OCI-LY7 (cell line): ENCODE results near the gene UBAP2.

Source experiments
- EZH2phosphoT487 ChIP-seq: fragments of 200-600 bp; sonication (generic); IDR thresholded peaks from 2 replicates; pipeline ENCODE4 v1.6.1; 2018; ENCODE audit warnings: low read depth, borderline replicate concordance, mild to moderate bottlenecking, mixed run types, antibody characterized with exemption, low read length, moderate library complexity, mixed read lengths
- TF ChIP-seq, protein P1 (sequence below): fragments of 200-600 bp; sonication (generic); conservative IDR thresholded peaks from 2 replicates; pipeline ENCODE4 v1.5.1; 2014; ENCODE audit warnings: mild to moderate bottlenecking, antibody characterized with exemption, low read length, moderate library complexity, mixed read lengths

- TF ChIP-seq EZH2phosphoT487, result no peak
- TF ChIP-seq, protein P1, sequence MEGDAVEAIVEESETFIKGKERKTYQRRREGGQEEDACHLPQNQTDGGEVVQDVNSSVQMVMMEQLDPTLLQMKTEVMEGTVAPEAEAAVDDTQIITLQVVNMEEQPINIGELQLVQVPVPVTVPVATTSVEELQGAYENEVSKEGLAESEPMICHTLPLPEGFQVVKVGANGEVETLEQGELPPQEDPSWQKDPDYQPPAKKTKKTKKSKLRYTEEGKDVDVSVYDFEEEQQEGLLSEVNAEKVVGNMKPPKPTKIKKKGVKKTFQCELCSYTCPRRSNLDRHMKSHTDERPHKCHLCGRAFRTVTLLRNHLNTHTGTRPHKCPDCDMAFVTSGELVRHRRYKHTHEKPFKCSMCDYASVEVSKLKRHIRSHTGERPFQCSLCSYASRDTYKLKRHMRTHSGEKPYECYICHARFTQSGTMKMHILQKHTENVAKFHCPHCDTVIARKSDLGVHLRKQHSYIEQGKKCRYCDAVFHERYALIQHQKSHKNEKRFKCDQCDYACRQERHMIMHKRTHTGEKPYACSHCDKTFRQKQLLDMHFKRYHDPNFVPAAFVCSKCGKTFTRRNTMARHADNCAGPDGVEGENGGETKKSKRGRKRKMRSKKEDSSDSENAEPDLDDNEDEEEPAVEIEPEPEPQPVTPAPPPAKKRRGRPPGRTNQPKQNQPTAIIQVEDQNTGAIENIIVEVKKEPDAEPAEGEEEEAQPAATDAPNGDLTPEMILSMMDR, result no peak
Observed at GRCh38 chr9:33923079-33923478, 125.6 kb downstream of the UBAP2 start.
